Measurements from ENCODE around the gene SPATA2.
"Not testable (repeated sequence)": the region's sequence is repeated elsewhere in the genome, so short reads cannot be mapped to it uniquely, and the experiment has no call there.

The SPATA2 gene

DNA sequence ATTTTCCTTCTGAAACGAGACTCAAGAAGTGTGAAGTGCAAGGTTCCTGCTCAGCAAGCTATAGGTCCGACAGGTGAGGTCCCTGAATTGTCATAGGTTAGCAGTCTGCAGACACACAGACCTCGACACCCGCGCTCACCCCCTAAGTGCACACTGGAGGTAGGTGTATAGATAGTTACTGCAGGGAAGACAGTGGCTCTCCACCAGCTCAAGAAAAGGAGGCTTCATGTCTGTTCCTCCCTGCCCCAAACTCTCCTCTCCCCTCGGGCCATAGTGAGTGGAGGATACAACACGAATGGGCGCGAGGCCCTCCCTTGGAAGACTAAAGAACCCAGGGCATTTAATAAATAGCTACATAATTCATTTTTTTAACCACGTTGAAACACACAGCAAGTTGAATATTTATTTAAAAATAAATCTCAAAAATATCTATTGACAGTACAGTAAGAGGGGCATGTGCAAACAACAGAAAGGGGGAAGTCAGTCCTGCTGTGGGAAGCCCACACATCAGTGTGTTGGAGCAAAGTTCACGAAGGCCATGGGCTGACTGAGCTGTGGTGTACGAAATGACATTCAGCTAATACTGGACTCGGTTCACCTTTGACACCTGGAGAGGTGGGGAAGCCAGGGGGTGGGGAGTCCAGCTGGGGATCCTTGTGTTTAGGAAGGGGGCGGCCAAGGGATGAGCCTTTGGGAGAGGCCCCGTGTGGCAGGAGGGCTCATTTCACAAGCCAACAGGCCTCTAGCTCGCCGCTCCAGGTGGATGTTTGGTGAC, 10.7 kb downstream of the SPATA2 start:
- no peak for DNase-seq (ENCODE audit: low read depth, low spot score)

GRCh38 chr20:49901588-49901987, 13.7 kb downstream of the SPATA2 start:
- DNase-seq (ENCODE audit: low read depth, low spot score) = no peak

GRCh38 chr20:49899541-49900383, 15.6 kb downstream of the SPATA2 start:
- DNase-seq (ENCODE audit: low read depth, low spot score) = no peak

GRCh38 chr20:49896204-49896603, 19.1 kb downstream of the SPATA2 start:
- no peak for DNase-seq (ENCODE audit: low read depth, low spot score)

DNA sequence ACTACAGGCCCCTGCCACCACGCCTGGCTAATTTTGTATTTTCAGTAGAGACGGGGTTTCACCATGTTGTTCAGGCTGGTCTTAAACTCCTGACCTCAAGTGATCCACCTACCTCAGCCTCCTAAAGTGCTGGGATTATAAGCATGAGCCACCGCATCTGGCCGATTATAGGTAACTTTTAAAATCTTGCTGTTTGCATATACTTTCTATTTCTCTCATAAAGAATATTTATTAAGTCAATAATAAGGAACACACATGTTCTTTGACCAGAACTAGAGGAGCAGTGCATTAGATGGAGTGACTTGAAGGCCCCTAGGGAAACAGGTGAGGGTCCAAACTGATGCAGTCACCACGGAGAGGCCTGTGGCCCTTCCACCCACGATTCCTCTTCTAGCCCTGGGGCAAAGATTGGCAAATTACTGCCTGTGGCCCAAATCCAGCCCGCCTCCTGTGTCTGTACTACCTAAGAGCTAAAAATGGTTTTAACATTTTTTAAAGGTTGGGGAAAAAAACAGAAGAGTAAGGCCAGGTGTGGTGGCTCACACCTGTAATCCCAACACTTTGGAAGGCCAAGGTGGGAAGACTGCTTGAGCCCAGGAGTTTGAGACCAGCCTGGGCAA, 19.7 kb downstream of the SPATA2 start:
- not testable (repeated sequence) for DNase-seq (ENCODE audit: low read depth, low spot score)

GRCh38 chr20:49894073-49894470, 21.3 kb downstream of the SPATA2 start:
- DNase-seq (ENCODE audit: low read depth, low spot score) = no peak

GRCh38 chr20:49893242-49894072, 21.9 kb downstream of the SPATA2 start:
- DNase-seq (ENCODE audit: low read depth, low spot score) = no peak

DNA sequence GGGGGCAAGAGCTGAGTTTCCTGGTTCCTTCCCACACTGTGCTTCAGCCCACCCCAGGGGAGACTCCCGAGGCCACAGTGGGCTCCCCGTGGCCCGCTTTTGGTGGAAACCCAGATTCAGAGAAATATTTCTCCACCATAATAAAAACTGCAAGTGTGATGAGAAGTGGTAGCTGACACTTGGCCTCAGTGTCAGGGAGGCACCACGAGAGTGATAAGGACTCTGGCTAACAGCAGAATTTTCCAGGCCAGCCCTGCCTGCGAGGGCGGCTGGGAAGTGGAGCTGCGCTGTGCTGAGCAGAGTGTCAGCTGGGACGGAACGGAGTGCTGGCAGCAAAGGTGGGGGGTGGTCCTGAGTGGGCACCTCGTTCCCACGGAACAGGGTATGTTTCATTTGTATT, 22.5 kb downstream of the SPATA2 start:
- no peak for DNase-seq (ENCODE audit: low read depth, low spot score)

GRCh38 chr20:49892260-49892659, 23.1 kb downstream of the SPATA2 start:
- no peak for DNase-seq (ENCODE audit: low read depth, low spot score)

GRCh38 chr20:49891476-49892110, 23.7 kb downstream of the SPATA2 start:
- DNase-seq (ENCODE audit: low read depth, low spot score) = no peak

DNA sequence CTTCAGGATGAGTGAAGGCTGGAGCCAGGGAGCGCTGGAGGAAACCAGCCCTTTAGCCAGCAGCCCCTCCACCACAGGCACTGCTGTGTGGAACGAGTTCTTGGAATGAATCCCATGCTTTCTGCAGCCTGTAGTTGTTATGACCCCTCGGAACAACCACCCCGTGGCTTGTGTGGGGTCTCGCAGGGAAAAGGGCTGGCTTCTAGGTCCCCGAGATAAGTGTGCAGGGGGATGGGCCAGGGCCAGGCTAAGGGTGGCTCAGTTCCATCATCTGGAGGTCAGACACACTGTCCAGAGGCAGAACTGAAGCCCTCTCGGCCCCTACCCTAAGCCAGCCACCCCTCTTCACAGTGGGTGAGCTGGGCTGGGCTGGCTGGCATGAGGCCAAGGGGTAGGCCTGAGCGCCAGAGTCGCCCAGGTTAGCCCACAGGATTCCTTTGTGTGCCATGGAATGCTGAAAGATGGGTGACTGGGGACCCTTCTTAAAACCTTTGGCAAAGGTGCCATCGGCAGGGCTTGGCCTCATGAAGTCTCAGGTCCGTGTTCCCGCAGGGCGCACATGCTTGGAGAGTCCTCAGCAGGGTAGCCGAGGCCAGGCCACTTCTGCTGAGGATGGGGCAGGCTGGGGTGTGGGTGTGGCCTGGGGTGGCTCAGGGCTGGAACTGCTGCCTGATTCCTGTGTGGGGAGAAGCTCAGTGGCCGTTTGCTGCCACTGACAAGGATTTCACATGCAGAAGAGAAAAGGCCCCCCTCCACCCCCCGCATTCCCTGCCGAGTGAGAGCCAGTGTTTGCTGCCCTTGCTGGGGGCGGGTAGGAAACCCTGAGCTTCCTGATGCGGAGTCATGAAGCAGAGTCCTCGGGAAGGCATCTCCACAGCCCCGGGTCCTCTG, 24.6 kb downstream of the SPATA2 start:
- DNase-seq (ENCODE audit: low read depth, low spot score) = no peak

DNA sequence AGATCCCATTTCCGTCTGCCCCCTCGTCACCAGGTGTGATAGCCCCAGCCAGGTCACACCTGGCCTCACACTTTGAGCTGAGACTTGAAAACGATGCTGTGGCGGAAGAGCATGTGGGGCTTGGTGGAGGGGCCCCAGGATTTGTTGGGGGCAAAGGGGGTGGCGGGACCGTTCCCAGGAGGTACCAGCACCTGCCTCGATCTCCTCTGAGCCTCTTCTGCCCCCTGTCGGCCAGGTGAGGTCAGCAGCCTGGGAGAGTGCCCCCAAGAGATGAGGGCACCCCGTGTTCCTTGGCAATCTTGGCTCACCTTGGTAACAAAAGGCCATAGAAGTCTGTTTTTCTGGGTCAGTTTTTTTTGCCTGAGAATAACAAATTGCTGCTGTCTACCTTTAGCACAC, 25.4 kb downstream of the SPATA2 start:
- DNase-seq (ENCODE audit: low read depth, low spot score) = no peak

GRCh38 chr20:49889001-49889934, 26.1 kb downstream of the SPATA2 start:
- no peak for DNase-seq (ENCODE audit: low read depth, low spot score)

DNA sequence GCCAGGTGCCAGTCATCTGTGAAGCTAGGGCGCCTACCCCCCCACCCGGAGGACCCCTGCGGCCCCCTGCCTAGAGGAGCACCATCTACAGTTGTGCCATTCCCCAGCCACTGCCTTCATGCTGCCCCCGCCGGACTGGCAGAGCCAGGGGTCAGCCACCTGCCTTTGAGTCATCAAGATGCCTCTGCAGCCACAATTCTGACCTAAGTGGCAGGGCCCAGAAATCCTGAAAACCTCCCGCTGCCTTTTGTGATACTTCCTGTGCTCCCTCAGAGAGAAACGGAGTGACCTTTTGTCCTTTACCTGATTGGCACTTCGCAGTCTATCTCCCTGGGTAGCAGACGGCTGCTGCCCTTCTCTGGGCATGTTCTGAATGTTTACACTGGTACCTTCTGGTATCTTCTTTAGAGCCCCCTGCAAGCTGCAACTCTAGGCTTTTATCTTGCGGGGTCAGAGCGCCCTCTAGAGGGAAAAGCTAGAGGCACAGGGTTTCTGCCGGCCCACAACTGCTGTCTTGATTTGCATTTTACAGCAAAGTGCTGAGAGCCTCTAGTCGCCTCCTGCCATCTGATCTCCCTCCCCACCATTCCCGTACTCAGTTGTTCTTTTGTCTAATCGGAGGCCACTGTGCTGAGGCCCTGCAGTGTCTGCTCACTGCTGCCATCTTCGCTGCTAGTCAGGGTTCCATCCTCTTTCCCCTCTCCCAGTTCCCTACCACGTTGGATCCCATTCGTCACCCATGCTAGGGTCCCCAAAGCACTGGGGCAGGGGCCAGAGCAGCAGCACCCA, 26.9 kb downstream of the SPATA2 start:
- peak; percentile 49 for DNase-seq (ENCODE audit: low read depth, low spot score)

- no peak for DNase-seq (ENCODE audit: low read depth, low spot score)
These were observed 27.8 kb downstream of the SPATA2 start for GRCh38 chr20:49887251-49888211.

GRCh38 chr20:49886571-49887213, 28.6 kb downstream of the SPATA2 start:
- no peak for DNase-seq (ENCODE audit: low read depth, low spot score)
